Activated naive CD8-positive, alpha-beta T cell treated with anti-CD3 and anti-CD28 coated beads, Interleukin-2, amount 50 U/mL, for 16 hours (primary cell): ENCODE results near the gene CLASP1.
"Not testable (repeated sequence)": the region's sequence is repeated elsewhere in the genome, so short reads cannot be mapped to it uniquely, and the experiment has no call there.

Source experiments
- DNase-seq: peaks from one replicate; pipeline ENCODE4 v3.0.0-alpha.2; 2020; ENCODE audit warnings: low read depth, low spot score

CLASP1 gene

DNA sequence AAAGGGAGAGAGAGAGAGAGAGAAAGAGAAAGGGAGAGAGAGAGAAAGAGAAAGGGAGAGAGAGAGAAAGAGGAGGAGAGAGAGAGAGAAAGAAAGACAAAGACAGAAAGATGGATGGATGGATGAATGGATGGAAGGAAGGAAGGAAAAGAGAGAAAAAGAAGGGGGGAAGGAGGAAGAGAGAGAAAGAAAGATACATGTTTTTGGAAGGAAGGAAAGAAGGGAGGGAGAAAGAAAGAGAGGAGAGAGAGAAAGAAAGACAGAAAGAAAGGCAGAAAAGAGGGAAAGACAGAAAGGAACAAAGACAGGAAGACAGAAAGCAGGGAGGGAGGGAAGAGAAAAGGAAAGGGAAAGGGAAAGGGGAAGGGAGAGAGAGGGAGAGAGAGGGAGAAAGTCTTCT, 67.0 kb downstream of the CLASP1 start:
- no peak for DNase-seq

DNA sequence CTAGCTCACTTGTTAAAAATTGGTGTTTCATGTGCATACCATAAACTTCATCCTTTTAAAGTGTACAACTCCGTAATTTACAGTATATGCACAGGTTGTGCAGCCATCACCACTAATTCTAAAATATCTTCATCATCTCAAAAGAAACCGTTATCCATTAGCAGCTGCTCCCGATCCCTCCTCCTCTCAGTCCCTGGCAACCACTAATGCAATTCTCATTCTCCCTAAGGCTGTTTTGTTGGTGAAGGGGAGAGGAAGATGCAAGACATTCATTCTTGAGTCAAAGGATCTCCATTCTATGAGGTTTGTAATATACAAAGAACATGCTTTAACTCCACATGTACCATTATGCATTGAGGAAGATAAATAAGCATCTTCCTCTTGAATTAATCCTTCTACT, 70.0 kb downstream of the CLASP1 start:
- DNase-seq = no peak

DNA sequence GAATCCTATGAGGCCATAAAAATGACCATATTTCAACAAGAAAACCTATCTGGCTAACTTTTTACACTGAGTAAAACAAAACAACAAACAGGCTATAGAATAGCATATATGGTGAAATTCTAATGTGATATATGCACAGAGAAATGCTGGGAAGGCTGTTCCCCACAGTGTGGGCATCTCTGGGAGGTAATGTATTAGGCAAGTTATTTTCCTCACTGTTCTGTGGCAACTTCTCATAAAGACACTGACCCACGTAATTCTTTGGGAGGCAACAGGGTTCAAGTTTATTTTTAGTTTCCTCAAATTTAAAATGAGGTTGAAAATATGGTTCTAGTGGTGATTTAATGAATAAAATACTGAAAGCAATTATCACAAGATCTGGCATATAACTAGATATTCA, 71.9 kb downstream of the CLASP1 start:
- no peak for DNase-seq

DNA sequence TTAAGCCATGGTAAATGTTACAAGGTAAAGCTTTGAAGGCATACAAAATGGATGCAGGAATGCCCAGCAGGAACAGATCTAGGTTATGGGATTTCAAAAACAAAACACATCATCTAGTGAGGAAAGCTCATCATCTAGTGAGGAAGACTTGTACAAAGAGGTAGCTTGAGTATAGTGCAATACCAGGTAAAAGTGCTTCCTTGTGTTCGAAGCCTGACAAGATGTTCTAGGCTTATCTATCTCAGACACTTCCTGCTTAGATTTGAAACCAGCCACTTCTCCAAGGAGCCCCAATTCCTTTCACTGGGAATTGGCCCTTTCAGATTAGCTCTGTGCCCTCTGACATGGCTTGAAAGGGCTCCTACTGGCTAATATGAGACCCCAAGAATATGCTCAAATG, 73.0 kb downstream of the CLASP1 start:
- no peak for DNase-seq

DNA sequence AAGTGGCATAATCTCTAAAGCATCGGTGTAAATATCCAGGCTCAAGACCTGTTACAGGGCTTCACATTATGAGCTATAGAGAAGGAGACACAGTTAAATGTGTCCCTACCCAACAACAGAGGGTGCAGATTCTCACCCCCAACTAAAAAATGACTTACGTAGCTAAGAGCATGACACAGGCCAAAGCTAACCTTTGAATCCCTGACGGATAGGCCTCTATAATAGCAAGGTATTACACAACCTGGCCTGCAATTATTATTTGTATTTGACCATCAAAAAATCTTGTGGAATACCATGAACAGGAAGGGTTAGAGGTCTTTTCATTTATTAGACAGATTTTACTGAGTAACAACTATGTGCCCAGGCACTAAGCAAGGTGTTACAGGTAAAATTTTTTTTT, 73.5 kb downstream of the CLASP1 start:
- DNase-seq = no peak

DNA sequence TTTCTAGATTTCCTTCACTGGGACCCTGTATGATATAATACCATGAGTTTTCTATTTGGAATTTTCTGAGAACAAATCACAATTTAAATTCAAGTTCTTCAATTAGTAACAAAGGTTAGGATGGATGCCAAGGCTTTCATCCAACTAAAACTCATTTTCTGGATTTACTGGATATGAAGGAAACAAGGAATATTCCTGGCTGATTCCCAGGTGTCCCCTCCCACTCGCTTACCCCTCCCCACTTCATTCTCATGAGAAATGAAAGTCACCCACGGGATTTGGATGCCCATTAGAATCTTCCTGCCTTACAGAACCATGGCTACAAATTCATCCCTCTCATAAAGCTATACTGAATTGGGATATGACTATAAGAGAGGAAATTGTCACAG, 78.6 kb downstream of the CLASP1 start:
- no peak for DNase-seq

DNA sequence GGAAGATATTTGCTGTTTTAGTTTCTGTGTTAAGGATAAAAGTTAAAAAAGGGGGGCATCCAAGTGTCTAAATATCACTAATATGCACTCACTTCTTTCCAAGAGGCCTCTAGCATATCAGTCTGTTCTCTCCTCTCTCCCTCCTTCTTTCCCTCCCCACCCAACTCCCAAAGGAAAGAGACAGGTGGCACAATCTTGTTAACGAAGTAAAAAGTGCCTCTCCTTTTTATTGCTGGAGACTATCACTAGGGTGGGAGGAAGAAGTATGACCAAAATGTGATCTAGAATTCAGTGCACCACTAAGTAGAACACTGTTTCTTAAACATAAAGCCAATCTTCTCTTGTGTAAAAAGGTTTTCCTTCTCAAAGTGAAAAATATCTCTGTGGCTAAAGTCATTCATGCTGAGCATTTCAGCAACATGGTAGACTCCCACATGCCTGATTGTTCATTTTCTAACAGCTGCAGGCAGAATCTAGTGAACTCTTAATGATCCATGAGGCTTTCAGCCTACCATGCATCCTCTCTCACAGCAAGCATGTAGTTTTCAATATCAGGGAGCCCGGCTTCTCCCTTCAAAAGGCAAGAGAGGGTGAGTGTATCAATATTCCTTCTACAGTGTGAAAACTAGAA, 79.1 kb downstream of the CLASP1 start:
- DNase-seq = no peak

DNA sequence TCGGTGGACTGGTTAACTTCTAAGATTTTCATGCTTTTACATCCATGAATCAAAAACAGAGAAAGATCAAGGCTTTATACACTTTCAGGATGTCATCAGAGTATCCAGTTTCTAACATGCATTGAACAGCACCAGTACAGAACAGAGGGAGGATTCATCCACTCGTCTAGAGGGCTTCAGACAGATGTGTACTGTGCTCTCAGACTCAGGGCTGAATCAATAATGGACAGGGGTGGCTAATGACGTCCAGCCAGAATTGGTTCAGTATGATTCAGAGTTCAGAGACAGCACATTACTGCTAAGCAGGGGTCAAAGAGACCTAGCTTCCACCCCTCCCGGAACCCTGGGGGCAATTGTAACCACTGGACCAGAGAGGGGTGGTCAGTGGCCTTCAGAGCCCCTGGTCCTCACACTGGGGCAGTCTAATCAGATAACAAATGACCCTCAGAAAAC, 81.3 kb downstream of the CLASP1 start:
- DNase-seq = no peak

DNA sequence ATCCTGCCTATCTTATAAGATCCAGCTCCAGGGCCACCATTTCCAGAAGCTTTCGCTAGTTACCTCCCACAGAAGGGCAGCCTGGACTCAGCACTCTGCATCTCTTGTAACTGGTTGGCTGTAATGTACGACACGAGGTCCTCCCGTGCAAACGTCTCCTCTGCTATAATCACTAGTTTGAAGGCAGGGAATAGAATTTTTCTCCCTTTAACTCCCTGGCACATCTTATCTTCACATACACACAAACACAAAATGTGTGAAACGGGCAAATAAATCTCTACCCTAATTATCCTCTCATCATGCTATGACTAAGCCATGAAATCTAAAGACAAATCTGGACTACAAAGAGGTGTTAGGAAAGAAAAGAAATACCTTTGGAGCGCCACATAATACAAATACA, 81.8 kb downstream of the CLASP1 start:
- DNase-seq = no peak

DNA sequence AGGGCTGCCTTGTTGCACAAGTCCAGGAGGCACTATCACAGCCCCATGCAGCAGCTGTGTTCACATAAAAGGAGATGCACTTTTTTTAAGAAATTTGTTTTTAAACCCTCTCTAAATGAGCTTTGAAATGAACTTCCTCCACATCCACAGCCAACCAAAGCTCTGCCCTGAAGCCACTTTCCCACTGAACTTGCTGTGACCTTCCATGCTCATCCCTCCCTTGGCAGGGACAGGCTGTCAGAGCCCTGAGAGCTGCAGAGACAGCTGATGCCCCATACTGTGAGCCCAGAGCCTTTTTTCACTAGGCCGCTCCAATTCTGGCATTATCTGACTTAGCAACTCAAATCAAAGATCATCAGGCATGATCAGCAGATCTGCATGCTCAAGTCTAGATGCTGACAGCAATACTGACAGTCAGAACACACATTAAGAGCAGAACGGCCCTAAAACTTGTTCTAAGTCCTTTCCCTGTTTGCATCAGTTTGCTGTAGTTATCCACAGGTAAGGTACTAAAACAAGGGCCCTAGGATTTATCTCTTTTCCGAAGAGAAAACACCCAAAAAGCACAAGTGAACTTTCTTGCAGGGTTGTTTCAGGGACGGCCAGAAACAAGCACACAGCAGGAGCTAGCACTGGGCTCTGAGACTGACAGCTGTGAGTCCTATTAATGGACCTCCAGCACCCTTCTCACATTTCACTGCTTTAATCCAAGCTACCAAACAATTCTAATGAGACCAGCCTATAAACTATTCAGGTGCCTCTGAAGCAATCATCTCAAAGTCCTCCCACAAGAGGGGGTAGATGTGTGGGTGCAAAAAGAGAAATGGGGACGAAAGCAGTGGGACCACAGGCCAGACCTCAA, 83.6 kb downstream of the CLASP1 start:
- no peak for DNase-seq

DNA sequence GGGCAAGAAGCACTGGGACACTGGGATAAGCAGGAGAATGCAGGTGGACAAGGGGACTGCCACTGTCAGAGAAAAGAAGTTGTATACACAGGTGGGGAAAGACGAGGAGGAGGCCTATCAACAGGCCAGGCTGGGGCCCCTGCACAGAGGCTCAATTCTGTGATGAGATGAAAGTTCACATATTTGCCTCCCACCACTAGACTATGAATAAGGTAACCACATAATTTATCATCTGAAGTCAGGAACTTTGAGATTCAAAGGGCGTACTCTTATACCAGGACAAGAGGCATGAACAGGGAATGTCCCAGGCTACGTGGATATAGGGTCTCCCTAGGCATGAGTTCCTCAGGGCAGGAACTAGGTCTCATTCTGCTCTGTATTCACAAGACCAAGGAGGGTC, 84.4 kb downstream of the CLASP1 start:
- no peak for DNase-seq

DNA sequence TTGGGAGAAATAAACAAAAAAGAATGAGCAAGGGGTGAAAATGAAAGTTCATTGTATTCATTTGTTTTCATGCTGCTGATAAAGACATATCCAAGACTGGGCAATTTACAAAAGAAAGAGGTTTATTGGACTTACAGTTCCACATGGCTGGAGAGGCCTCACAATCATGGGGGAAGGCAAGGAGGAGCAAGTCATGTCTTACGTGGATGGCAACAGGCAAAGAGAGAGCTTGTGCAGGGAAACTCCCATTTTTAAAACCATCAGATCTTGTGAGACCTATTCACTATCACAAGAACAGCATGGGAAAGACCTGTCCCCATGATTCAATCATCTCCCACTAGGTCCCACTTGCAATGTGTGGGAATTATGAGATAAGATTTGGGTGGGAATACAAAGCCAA, 85.5 kb downstream of the CLASP1 start:
- DNase-seq = not testable (repeated sequence)

DNA sequence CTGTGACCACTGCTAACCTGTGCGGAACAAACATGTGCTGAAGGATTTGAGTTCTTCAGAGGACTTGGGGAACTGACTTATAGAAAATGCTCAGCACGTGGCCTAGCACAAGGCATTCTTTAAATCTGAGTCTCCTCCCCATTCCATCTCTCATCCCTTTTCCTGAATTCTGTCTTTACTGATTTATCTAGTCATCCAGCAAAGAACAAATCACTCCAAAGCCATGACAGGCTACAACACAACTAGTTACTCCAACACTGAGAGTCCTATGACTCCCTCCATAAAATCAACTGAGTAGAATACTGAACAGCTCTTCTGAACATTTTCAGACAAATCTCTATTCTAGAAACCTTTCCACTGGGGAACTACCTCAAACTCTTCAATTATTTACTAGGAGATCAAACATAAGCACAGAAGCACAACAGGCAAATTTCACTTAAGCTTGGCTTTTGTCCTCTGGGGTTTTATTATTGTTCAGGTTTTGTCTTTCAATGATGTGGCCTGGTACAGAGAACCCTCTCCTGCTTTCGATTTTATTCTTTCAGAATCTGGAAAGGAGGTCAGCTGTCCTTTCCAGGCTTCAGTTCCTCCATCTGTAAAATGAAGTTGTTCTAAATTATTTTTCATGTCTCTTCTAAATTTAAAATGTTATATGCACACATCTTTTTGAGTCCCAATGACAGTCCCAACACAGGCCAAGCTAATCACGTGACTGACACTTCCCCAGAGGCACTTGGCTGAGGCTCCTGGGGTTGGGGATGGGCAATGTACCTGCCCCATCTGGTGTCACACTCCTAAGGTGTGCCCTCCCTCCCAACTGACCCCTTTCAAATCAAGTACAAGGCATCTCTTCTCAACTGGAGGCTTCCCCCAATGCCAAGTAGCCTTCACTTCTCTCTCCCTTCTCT, 86.7 kb downstream of the CLASP1 start:
- DNase-seq = no peak

DNA sequence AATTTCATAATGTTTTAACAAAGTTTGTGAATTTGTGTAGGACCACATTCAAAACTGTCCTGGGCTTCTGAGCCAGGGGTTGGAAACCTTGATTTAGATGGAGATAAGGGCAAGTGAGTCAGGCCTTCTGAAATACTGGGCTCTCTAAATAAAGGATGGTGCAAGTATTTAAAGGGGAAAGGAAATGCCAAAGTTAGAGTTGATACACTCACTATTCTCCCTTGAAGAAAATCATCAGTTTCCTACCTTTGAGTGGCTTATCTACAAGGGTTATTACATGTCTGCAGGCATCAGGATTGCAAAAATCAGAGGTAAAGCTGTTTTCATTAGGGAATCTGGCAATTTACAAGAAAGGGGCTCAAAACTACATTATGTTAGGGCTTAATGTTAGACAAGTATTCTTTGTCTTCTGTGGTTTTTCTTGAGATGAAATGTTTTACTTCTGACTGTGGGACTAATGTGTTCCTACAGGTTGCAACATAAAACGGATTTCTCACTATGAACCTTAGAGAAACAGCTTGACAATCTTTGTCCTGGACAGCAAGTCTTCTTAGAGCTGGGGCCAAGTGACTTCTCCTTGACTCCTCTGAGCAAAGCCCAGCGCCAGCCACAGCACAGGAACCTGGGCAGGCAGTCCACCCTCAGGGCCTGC, 87.5 kb downstream of the CLASP1 start:
- no peak for DNase-seq

DNA sequence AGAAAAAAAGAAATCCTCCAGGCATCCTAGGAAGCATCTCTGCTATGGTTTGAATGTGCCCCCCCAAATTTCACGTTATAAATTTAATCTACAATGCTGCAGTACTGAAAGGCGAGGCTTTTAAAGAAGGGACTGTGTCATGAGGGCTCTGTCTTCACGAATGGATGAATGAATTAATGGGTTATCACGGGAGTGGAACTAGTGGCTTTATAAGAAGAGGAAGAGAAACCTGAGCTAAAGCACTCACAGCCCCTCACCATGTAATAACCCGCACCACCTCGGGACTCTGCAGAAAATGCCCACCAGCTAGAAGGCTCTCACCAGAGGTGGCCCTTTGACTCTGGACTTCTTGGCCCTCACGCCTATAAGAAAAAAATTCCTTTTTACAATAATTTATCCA, 90.9 kb downstream of the CLASP1 start:
- no peak for DNase-seq

DNA sequence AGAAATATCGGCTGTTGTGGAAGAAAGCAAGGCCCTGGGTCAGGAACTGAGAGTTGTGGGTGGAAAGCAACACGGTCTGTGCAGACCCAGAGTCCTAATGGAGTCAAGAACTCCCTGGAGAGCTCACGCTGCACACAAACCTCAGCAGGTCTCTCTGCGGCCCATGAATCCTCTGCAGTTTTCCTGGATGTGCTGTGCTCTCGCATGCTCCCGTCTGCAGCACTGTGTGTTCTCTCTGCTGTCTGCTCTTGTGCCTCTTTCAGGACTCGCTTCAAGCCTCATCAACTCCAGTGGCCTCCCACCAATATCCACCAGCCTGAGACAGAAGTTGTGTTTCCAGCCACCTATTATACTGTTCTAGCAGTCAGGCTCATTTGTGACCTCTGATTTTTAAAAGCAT, 94.3 kb downstream of the CLASP1 start:
- DNase-seq = no peak

DNA sequence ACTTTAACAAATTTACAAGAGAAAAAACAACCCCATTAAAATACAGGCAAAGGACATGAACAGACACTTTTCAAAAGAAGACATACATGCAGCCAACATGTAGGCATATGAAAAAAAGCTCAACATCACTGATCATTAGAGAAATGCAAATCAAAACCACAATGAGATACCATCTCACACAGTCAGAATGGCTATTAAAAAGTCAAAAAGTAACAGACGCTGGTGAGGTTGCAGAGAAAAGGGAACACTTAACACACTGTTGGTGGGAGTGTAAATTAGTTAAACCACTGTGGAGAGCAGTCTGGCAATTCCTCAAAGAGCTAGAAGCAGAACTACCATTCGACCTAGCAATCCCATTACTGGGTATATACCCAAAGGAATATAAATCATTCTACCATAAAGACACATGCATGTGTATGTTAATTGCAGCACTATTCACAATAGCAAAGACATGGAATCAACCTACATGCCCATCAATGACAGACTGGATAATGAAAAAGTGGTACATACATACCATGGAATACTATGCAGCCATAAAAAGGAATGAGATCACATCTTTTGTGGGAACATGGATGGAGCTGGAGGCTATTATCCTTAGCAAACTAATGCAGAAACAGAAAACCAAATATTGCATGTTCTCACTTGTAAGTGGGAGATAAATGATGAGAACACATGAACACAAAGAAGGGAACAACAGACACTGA, 96.6 kb downstream of the CLASP1 start:
- DNase-seq = not testable (repeated sequence)

DNA sequence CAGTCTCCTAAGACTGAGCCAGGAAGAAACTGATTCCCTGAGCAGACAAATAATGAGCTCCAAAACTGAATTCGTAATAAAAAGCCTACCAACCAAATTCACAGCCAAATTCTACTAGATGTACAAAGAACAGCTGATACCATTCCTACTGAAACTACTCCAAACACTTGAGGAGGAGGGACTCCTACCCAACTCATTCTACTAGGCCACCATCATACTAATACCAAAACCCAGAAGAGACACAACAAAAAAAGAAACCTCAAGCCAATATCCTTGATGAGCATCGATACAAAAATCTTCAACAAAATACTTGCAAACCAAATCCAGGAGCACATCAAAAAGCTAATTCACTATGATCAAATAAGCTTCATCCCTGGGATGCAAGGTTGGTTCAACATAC, 98.6 kb downstream of the CLASP1 start:
- no peak for DNase-seq

DNA sequence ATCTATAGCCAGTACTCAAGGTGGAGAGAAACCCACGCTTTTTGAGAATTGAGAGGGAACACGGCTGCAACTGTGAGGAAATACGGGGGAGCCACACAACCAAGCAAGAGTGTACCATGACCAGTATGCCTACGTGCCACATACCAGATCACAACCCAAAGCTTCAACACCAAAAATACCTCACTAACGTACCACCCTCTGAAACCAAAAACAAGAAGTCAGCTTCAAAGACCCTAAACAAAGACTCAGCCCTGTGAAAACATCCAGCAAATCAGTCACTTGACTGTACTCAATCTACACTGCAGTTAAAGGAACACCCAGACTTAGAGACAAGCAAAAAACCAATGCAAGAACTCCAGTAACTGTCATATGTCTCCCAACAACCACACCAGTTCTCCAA, 101.6 kb downstream of the CLASP1 start:
- no peak for DNase-seq

DNA sequence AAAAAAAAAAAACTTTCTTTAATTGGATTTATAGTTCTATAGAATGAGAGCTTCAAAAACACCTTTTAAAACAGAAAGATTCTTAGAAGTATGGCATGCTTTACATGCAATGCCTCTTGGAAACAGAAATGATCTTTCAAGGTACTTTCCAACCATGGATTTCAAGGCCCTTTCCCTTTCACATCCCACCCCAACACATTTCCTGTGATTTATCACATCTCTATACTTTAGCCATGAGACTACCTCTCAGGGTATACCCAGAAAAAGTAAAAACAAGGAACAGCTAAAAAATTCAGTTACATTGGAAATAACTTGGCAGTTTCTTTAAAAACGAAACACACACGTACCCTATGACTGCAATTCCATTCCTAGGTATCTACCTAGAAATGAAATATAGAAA, 103.3 kb downstream of the CLASP1 start:
- DNase-seq = no peak

DNA sequence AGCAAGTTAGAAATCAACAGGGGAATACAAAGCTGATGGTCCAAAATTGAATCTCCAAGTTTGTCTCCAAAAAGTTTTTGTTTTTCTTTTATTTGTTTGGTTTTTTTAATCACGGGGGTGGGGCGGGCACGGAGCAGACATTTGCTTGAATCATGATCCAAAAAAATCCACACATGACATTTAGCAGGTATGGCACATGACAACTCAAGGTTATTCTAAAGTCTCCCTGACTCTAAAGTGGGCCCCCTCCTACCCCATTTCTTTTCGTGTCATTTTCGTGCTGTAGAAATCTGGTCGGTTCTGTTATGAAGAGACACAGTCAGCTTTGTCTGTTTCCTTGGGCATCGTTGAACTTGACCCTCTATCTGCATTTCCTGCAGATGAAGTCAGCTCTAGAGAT, 104.0 kb downstream of the CLASP1 start:
- DNase-seq = no peak
